Spleen (tissue), 7 donors: ENCODE measurements around the gene ZMIZ1.

Source experiments
- POLR2A ChIP-seq, 3 donors: fragments of 450-650 bp; IDR thresholded peaks; one replicate each; pipeline ENCODE4 v1.5.1; 2017; ENCODE audit warnings: antibody characterized with exemption in 3 of 3, mild to moderate bottlenecking in 1 of 3
- TF ChIP-seq, protein P1 (sequence below), 11 experiments: fragments of 200-600 bp in 7 of 11; fragments of 450-650 bp in 4 of 11; sonication (generic) in 4 of 11; IDR thresholded peaks in 8 of 11; conservative IDR thresholded peaks in 3 of 11; 1 replicate in 7 of 11; 2 replicates in 4 of 11; pipeline versions ENCODE4 v1.4.0 to v1.8.0; 2016 to 2021; ENCODE audit warnings: antibody characterized with exemption in 11 of 11, inconsistent platforms in 4 of 11, mild to moderate bottlenecking in 1 of 11
- donor health status: DM: no; HTN: no; CAD: no; lungs with moderate emphysema.
- donor health status: DM: no; HTN: no; CAD: no.
- donor health status: DM: no; HTN: no; CAD: no.

DNA sequence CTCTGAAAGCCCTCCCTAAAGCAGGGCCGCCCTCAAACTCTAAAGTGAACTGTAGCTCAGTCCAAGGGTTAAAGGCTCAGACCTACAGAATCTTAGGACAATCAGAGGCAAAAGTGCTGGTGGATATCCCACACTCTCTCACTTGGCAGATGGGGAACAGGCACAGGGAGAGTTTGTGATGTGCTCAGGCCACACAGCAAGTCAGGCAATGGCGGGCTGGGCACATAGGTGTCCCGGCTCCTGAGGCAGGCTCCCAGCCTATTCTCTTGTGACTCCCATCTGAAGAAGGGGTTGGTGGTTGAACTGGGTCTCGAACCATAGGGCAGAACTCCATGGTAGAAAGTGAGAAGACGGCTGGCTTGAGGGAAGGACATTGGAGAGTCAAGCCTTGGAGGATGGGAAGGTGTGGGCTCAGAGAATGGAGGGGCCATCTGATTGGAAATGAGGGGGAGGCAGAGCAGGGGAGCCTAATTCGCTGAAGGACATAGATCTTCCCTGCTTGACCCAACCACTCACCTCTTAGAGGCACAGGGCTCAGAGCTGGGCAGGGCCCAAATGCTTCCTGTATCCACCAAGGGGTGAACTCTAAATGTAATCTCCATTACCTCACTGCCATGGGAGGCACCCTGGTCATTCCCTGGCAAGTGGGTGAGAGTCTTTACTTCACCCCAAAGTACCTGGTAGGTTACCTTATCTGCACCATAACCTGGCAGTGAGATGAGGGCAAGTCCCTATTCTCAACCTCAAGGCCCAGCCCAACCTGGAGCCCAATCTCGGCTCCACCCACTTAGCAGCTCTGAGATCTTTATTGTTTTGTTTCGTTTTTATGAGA is 4.9 kb upstream of the ZMIZ1 start:
- no peak for TF ChIP-seq POLR2A (IDR thresholded peaks at IDR 0.05)
- TF ChIP-seq, protein P1, sequence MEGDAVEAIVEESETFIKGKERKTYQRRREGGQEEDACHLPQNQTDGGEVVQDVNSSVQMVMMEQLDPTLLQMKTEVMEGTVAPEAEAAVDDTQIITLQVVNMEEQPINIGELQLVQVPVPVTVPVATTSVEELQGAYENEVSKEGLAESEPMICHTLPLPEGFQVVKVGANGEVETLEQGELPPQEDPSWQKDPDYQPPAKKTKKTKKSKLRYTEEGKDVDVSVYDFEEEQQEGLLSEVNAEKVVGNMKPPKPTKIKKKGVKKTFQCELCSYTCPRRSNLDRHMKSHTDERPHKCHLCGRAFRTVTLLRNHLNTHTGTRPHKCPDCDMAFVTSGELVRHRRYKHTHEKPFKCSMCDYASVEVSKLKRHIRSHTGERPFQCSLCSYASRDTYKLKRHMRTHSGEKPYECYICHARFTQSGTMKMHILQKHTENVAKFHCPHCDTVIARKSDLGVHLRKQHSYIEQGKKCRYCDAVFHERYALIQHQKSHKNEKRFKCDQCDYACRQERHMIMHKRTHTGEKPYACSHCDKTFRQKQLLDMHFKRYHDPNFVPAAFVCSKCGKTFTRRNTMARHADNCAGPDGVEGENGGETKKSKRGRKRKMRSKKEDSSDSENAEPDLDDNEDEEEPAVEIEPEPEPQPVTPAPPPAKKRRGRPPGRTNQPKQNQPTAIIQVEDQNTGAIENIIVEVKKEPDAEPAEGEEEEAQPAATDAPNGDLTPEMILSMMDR (IDR thresholded peaks at IDR 0.05 in 8 of 11, conservative IDR thresholded peaks at IDR 0.05 in 3 of 11) = no peak
